CD14-positive monocyte (primary cell): ENCODE results near the gene SPTBN4. TPM values are rescaled to one million over a fixed set of nuclear protein-coding genes. Genes with fewer than 3 reads are reported as not detected.

Experiments
- DNase-seq, 3 donors: peaks; one replicate each; pipeline ENCODE4 v3.0.0-alpha.2; 2011 to 2022
- H2AFZ ChIP-seq: 2 replicates; pipeline ENCODE4 v1.6.0; 2012; ENCODE audit warnings: mild to moderate bottlenecking, low read depth, low read length, inconsistent platforms; ENCODE audit not compliant: insufficient read depth, poor library complexity, severe bottlenecking
- H3K27ac ChIP-seq, 2 donors: 1 replicate in 1 of 2; 2 replicates in 1 of 2; pipeline ENCODE4 v1.5.1; 2012 to 2013; ENCODE audit warnings: low read length in 2 of 2, control low read depth in 1 of 2, inconsistent platforms in 1 of 2, low read depth in 1 of 2, mild to moderate bottlenecking in 1 of 2
- H3K27me3 ChIP-seq, 2 donors: one replicate each; pipeline versions ENCODE4 v1.6.0 to v1.6.1; 2011 to 2013; ENCODE audit warnings: low read length in 2 of 2; ENCODE audit not compliant: control insufficient read depth in 2 of 2, insufficient read depth in 2 of 2
- H3K36me3 ChIP-seq, 2 donors: replicated peaks in 1 of 2; 1 replicate in 1 of 2; 2 replicates in 1 of 2; pipeline versions ENCODE4 v1.5.1 to v1.6.1; 2012 to 2013; ENCODE audit warnings: low read length in 2 of 2, control low read depth in 1 of 2, inconsistent platforms in 1 of 2, mild to moderate bottlenecking in 1 of 2; ENCODE audit not compliant: insufficient read depth in 2 of 2, control insufficient read depth in 1 of 2
- H3K4me1 ChIP-seq, 2 donors: 1 replicate in 1 of 2; 2 replicates in 1 of 2; pipeline versions ENCODE4 v1.5.1 to v1.6.1; 2012 to 2013; ENCODE audit warnings: low read length in 2 of 2, control low read depth in 1 of 2, inconsistent platforms in 1 of 2, mild to moderate bottlenecking in 1 of 2, moderate library complexity in 1 of 2; ENCODE audit not compliant: insufficient read depth in 2 of 2, control insufficient read depth in 1 of 2
- H3K4me2 ChIP-seq: replicated peaks from 2 replicates; pipeline ENCODE3; 2012; ENCODE audit warnings: low read length, moderate library complexity, mild to moderate bottlenecking; ENCODE audit not compliant: poor library complexity, severe bottlenecking; ENCODE audit errors: extremely low read depth
- H3K4me3 ChIP-seq, 3 experiments: fragments of 200-600 bp in 1 of 3; sonication (generic) in 1 of 3; replicated peaks in 1 of 3; 1 replicate in 2 of 3; 2 replicates in 1 of 3; pipeline ENCODE4 v1.5.1; 2011 to 2013; ENCODE audit warnings: low read length in 3 of 3, mild to moderate bottlenecking in 3 of 3, control low read depth in 2 of 3, low read depth in 2 of 3, inconsistent platforms in 1 of 3, moderate library complexity in 1 of 3
- H3K79me2 ChIP-seq: 2 replicates; pipeline ENCODE4 v1.6.0; 2012; ENCODE audit warnings: mild to moderate bottlenecking, control low read depth, inconsistent platforms, low read length, moderate library complexity; ENCODE audit not compliant: insufficient read depth
- H3K9ac ChIP-seq: 2 replicates; pipeline ENCODE4 v1.6.0; 2017; ENCODE audit warnings: low read length, mild to moderate bottlenecking; ENCODE audit not compliant: insufficient read depth, poor library complexity, severe bottlenecking
- H3K9me3 ChIP-seq, 2 donors: replicated peaks in 1 of 2; 1 replicate in 1 of 2; 2 replicates in 1 of 2; pipeline versions ENCODE4 v1.5.1 to v1.6.1; 2012 to 2013; ENCODE audit warnings: low read length in 2 of 2, control low read depth in 1 of 2; ENCODE audit not compliant: control insufficient read depth in 1 of 2, insufficient read depth in 1 of 2
- H4K20me1 ChIP-seq: 2 replicates; pipeline ENCODE4 v1.6.0; 2012; ENCODE audit warnings: mild to moderate bottlenecking, low read length, control low read depth, moderate library complexity; ENCODE audit not compliant: insufficient read depth
- H3K27ac Mint-ChIP-seq, 7 donors: one replicate each; pipeline ENCODE4 v1.8.0; 2020; ENCODE audit warnings: mild to moderate bottlenecking in 7 of 7, mixed read lengths in 7 of 7, moderate library complexity in 6 of 7, inconsistent platforms in 2 of 7
- H3K27me3 Mint-ChIP-seq, 3 donors: one replicate each; pipeline ENCODE4 v1.8.0; 2021 to 2022; ENCODE audit warnings: low read depth in 3 of 3, mild to moderate bottlenecking in 3 of 3, mixed read lengths in 3 of 3, moderate library complexity in 3 of 3, inconsistent platforms in 1 of 3
- H3K36me3 Mint-ChIP-seq, 2 donors: one replicate each; pipeline ENCODE4 v1.8.0; 2020; ENCODE audit warnings: mixed read lengths in 2 of 2, inconsistent platforms in 1 of 2, mild to moderate bottlenecking in 1 of 2
- H3K4me1 Mint-ChIP-seq: one replicate; pipeline ENCODE4 v1.8.0; 2020; ENCODE audit warnings: mild to moderate bottlenecking, mixed read lengths
- H3K4me3 Mint-ChIP-seq, 2 donors: one replicate each; pipeline ENCODE4 v1.8.0; 2020; ENCODE audit warnings: mild to moderate bottlenecking in 2 of 2, mixed read lengths in 2 of 2, moderate library complexity in 1 of 2
- H3K9me3 Mint-ChIP-seq, 7 donors: one replicate each; pipeline ENCODE4 v1.8.0; 2020 to 2022; ENCODE audit warnings: mixed read lengths in 7 of 7, mild to moderate bottlenecking in 6 of 7, moderate library complexity in 6 of 7, inconsistent platforms in 2 of 7
- CTCF ChIP-seq: fragments of 200-600 bp; IDR thresholded peaks from one replicate; pipeline ENCODE4 v1.8.0; 2022; ENCODE audit warnings: antibody characterized with exemption, mild to moderate bottlenecking
- WGBS: methylation state at CpG from one replicate; pipeline ENCODE4 v1.1.5; 2013; ENCODE audit warnings: missing lambda C conversion rate; ENCODE audit not compliant: insufficient coverage; 5-methylcytosine and 5-hydroxymethylcytosine counted together
- intact Hi-C, 2 donors: fragments of 100-400 bp; cut with micrococcal nuclease; formaldehyde crosslinking; loops; one replicate each; pipeline versions ENCODE4 v1.15.0 to v1.15.1; 2023
- polyA plus RNA-seq, 3 donors: library from polyadenylated mRNA; depleted of rRNA in 1 of 3; unstranded in 2 of 3; stranded (reverse) in 1 of 3; fragments of 300-500 nt in 2 of 3; fragments of >200 nt in 1 of 3; fragmentation: Illumina TruSeq in 2 of 3; gene quantifications; 1 replicate in 2 of 3; 2 replicates in 1 of 3; pipeline ENCODE4 v1.2.3, GENCODE V29; 2012 to 2021

SPTBN4 gene
- polyA plus RNA-seq, 3 donors: 0.07 TPM; not detected in 2

GRCh38 chr19:40592170-40592569 lies 125.4 kb downstream of the SPTBN4 start:
- Histone ChIP-seq H3K4me1 (peaks cover 8 to 11% of the 10 kb centered on the region in 2 donors), H3K79me2 (peaks cover 3% of the 10 kb centered on the region), H3K36me3 (peaks cover 37 to 38% of the 10 kb centered on the region in 2 donors), H3K9me3 (no peaks in the 10 kb centered on the region), H4K20me1 (peaks cover 34% of the 10 kb centered on the region), H3K4me2 (no peak overlapping the region), H2AFZ (no peak overlapping the region), H3K27me3 (peaks cover 5 to 22% of the 10 kb centered on the region in 2 donors), H3K27ac (no peak overlapping the region), H3K4me3 (no peak overlapping the region), H3K9ac (no peak overlapping the region)
- H3K27me3 Mint-ChIP-seq: peaks cover 29 to 32% (median 30%) of the 10 kb centered on the region in 3 donors
- peak overlapping the region in 6 of 7 donors; percentile 49 to 81 (median 68) for H3K27ac Mint-ChIP-seq
- 89% methylated on average over 4 of the region's 4 CpGs for WGBS
- intact Hi-C loops: no loop called here
- peaks cover 39 to 52% of the 10 kb centered on the region in 2 donors for H3K36me3 Mint-ChIP-seq
- DNase-seq: peak; percentile 76 to 89 (median 87)
- H3K9me3 Mint-ChIP-seq: peaks cover 0 to 11% (median 3%) of the 10 kb centered on the region in 7 donors
- H3K4me3 Mint-ChIP-seq: no peak overlapping the region
- no peak for TF ChIP-seq CTCF
- H3K4me1 Mint-ChIP-seq: peaks cover 14% of the 10 kb centered on the region

GRCh38 chr19:40594255-40594654 lies 127.5 kb downstream of the SPTBN4 start:
- peaks cover 19 to 43% of the 10 kb centered on the region in 2 donors for H3K27me3 ChIP-seq
- peaks cover 26 to 35% of the 10 kb centered on the region in 2 donors for H3K36me3 Mint-ChIP-seq
- no peak overlapping the region for H2AFZ ChIP-seq
- peaks cover 45 to 53% (median 48%) of the 10 kb centered on the region in 3 donors for H3K27me3 Mint-ChIP-seq
- no peak for DNase-seq
- intact Hi-C loops: no loop called here
- no peak overlapping the region for H3K4me2 ChIP-seq
- TF ChIP-seq CTCF: no peak
- no peak overlapping the region for H3K9ac ChIP-seq
- 65% methylated on average over 8 of the region's 8 CpGs for WGBS
- H3K79me2 ChIP-seq: no peaks in the 10 kb centered on the region
- no peak overlapping the region for H3K4me3 ChIP-seq
- H3K27ac Mint-ChIP-seq: no peak overlapping the region
- H3K36me3 ChIP-seq: peaks cover 18 to 19% of the 10 kb centered on the region in 2 donors
- H4K20me1 ChIP-seq: peaks cover 19% of the 10 kb centered on the region
- H3K9me3 Mint-ChIP-seq: peaks cover 0 to 18% (median 5%) of the 10 kb centered on the region in 7 donors
- peaks cover 27% of the 10 kb centered on the region for H3K4me1 Mint-ChIP-seq
- no peak overlapping the region for H3K27ac ChIP-seq
- H3K4me3 Mint-ChIP-seq: peak overlapping the region in 1 of 2 donors; percentile 28
- H3K4me1 ChIP-seq: peaks cover 17 to 27% of the 10 kb centered on the region in 2 donors
- H3K9me3 ChIP-seq: peaks cover 0 to 5% of the 10 kb centered on the region in 2 donors
